Stimulated activated naive B cell treated with anti-CD40 and anti-IgM and Interleukin-4, amounts not matched to agents 10 μg/mL and 1 μg/mL and 100 μg/mL, for 72 hours (primary cell): ENCODE results near the gene WWOX.
"Not testable (repeated sequence)": the region's sequence is repeated elsewhere in the genome, so short reads cannot be mapped to it uniquely, and the experiment has no call there.

Experiments used
- ATAC-seq, 2 donors: fragments of 150-1000 bp; cut with Tn5 transposase; replicated peaks; 2 replicates each; pipeline ENCODE4 v1.10.0; 2021; ENCODE audit warnings: moderate library complexity in 1 of 2
- DNase-seq: peaks from one replicate; pipeline ENCODE4 v3.0.0; 2021
- H3K27ac Mint-ChIP-seq: one replicate; pipeline ENCODE4 v1.8.0; 2022; ENCODE audit warnings: mild to moderate bottlenecking, mixed read lengths
- H3K27me3 Mint-ChIP-seq, 2 donors: one replicate each; pipeline ENCODE4 v1.8.0; 2022; ENCODE audit warnings: mixed read lengths in 2 of 2
- H3K36me3 Mint-ChIP-seq, 2 donors: one replicate each; pipeline ENCODE4 v1.8.0; 2022; ENCODE audit warnings: mixed read lengths in 2 of 2, mild to moderate bottlenecking in 1 of 2
- H3K4me1 Mint-ChIP-seq, 2 donors: one replicate each; pipeline ENCODE4 v1.8.0; 2022; ENCODE audit warnings: mixed read lengths in 2 of 2, mild to moderate bottlenecking in 1 of 2
- H3K4me3 Mint-ChIP-seq, 2 donors: one replicate each; pipeline ENCODE4 v1.8.0; 2022; ENCODE audit warnings: mild to moderate bottlenecking in 2 of 2, mixed read lengths in 2 of 2, moderate library complexity in 1 of 2
- H3K9me3 Mint-ChIP-seq, 2 donors: one replicate each; pipeline ENCODE4 v1.8.0; 2022; ENCODE audit warnings: mixed read lengths in 2 of 2, mild to moderate bottlenecking in 1 of 2

WWOX gene

DNA sequence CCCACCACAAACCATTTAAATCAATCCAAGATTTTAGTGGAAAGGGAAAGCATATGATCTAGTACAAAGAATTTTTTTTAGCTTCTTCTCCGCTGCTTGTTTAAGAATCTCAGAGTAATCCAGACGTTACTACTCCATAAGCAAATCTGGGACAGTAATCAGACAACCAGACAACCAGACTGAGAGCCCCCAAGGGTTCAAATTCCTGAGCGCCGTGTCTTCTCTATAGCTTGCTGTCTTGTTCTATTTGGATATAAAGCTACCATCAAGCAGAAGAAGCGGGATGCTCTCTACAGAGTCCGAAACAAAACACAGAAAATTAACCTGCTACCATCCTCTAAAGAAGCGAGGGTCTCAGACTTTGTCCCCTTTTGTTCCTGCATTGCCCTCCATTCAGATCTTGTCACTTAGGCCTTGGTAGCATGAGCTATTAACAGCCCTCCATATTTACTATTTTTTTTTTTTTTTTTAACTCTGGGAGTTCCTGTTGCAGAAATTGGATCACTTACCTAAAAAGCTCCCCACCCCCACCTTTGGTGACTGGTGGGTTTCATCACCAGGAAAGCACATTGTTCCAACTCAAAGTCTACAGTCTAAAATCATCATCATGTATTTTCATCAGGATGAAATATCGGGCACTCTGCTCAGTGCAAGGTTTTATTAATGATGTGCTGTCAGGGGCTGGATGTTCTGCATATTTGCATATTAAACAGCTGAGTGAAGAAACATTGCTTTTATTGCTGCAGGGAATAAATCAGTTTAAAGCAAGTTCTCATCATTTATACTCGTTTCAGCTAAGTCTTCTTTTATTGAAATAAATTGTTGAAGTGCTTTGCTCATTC is 576.7 kb downstream of the WWOX start:
- Mint-ChIP-seq H3K27me3 (no peaks in the 10 kb centered on the region), H3K4me1 (no peaks in the 10 kb centered on the region), H3K9me3 (no peaks in the 10 kb centered on the region), H3K36me3 (no peaks in the 10 kb centered on the region), H3K4me3 (no peak overlapping the region), H3K27ac (no peak overlapping the region)
- ATAC-seq (no peak), DNase-seq (no peak)

DNA sequence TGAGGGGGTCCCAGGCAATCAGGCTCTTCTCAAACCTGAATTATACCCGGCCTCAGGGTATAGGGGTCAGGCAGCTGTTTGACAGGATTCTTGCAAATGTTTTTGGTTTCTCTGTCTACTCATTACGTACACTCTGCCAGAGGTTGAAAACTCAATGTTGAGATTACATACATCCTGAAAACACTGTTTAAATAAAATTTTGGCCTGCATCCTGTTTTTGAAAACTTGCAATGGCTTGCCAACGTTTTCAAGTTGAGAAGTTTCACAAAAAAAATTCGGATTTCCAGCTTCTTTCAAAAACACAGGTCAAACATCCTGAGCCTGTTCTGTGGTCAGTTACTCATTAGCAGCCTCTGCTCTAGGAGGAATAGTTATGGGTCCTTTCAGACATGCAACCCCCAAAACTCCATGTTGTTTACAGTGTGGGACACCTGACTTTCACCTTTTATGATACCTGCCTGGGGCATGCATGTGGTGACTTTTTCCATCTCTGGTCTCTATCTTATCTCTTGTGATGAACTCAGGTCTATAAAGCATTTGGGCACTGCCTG is 577.8 kb downstream of the WWOX start:
- H3K36me3 Mint-ChIP-seq, result no peaks in the 10 kb centered on the region
- no peak for ATAC-seq
- no peaks in the 10 kb centered on the region for H3K9me3 Mint-ChIP-seq
- H3K27me3 Mint-ChIP-seq, result no peaks in the 10 kb centered on the region
- no peak overlapping the region for H3K27ac Mint-ChIP-seq
- no peak overlapping the region for H3K4me3 Mint-ChIP-seq
- no peaks in the 10 kb centered on the region for H3K4me1 Mint-ChIP-seq
- no peak for DNase-seq

GRCh38 chr16:78679546-78679945 is 580.1 kb downstream of the WWOX start:
- Mint-ChIP-seq H3K4me1 (no peaks in the 10 kb centered on the region), H3K9me3 (no peaks in the 10 kb centered on the region), H3K4me3 (no peak overlapping the region), H3K36me3 (no peaks in the 10 kb centered on the region), H3K27ac (no peak overlapping the region), H3K27me3 (no peaks in the 10 kb centered on the region)
- ATAC-seq, result no peak
- DNase-seq, result no peak

GRCh38 chr16:78681743-78682142 is 582.3 kb downstream of the WWOX start:
- no peaks in the 10 kb centered on the region for H3K36me3 Mint-ChIP-seq
- DNase-seq, result no peak

GRCh38 chr16:78684030-78684611 is 584.7 kb downstream of the WWOX start:
- Mint-ChIP-seq H3K4me3 (no peak overlapping the region), H3K36me3 (no peaks in the 10 kb centered on the region), H3K27ac (no peak overlapping the region), H3K4me1 (no peaks in the 10 kb centered on the region), H3K9me3 (peaks cover 0 to 1% of the 10 kb centered on the region in 2 donors), H3K27me3 (no peaks in the 10 kb centered on the region)
- DNase-seq, result no peak
- ATAC-seq, result no peak

More at GRCh38 chr16:78681743-78682142, 582.3 kb downstream of the WWOX start:
- H3K9me3 Mint-ChIP-seq, result no peaks in the 10 kb centered on the region
- H3K27ac Mint-ChIP-seq, result no peak overlapping the region
- H3K4me1 Mint-ChIP-seq, result no peaks in the 10 kb centered on the region
- no peak overlapping the region for H3K4me3 Mint-ChIP-seq
- no peak for ATAC-seq
- H3K27me3 Mint-ChIP-seq, result no peaks in the 10 kb centered on the region

- Mint-ChIP-seq H3K27me3 (no peaks in the 10 kb centered on the region), H3K4me3 (no peak overlapping the region), H3K27ac (no peak overlapping the region), H3K9me3 (peaks cover 0 to 1% of the 10 kb centered on the region in 2 donors), H3K36me3 (no peaks in the 10 kb centered on the region), H3K4me1 (no peaks in the 10 kb centered on the region)
- ATAC-seq (no peak), DNase-seq (no peak)
These were observed 585.4 kb downstream of the WWOX start for GRCh38 chr16:78684655-78685375.

DNA sequence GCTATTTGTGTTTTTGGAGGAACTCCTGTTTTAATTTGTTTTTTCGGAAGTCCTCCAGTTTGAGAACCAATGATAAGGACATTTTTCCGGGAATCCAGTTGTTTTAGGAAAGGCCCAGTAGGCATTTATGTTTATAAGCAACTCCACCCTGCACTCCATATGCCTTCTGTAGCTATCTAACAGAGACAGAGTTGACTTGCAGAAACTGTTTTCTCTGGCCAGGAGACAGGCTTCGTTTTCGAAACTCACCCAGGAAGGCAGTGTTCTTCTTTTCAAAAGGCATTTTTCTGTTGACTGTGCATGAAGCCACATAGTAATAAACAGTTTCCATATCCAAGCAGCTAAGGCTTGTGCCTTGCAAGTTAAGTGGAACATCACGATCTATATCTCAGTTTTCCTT is 587.1 kb downstream of the WWOX start:
- peaks cover 0 to 1% of the 10 kb centered on the region in 2 donors for H3K9me3 Mint-ChIP-seq
- H3K27me3 Mint-ChIP-seq, result no peaks in the 10 kb centered on the region
- H3K4me3 Mint-ChIP-seq, result no peak overlapping the region
- H3K36me3 Mint-ChIP-seq, result no peaks in the 10 kb centered on the region
- no peak for DNase-seq
- H3K27ac Mint-ChIP-seq, result no peak overlapping the region
- no peak for ATAC-seq
- no peaks in the 10 kb centered on the region for H3K4me1 Mint-ChIP-seq

GRCh38 chr16:78689028-78689427 is 589.6 kb downstream of the WWOX start:
- no peak overlapping the region for H3K27ac Mint-ChIP-seq
- no peaks in the 10 kb centered on the region for H3K27me3 Mint-ChIP-seq
- ATAC-seq, result no peak
- peaks cover 4% of the 10 kb centered on the region in 2 donors for H3K9me3 Mint-ChIP-seq
- peaks cover 0 to 1% of the 10 kb centered on the region in 2 donors for H3K4me1 Mint-ChIP-seq
- H3K4me3 Mint-ChIP-seq, result no peak overlapping the region
- H3K36me3 Mint-ChIP-seq, result peaks cover 0 to 3% of the 10 kb centered on the region in 2 donors
- no peak for DNase-seq

GRCh38 chr16:78689536-78689935 is 590.1 kb downstream of the WWOX start:
- ATAC-seq (no peak), DNase-seq (no peak)
- Mint-ChIP-seq H3K36me3 (peaks cover 0 to 3% of the 10 kb centered on the region in 2 donors), H3K4me1 (peaks cover 0 to 1% of the 10 kb centered on the region in 2 donors), H3K27ac (no peak overlapping the region), H3K4me3 (no peak overlapping the region), H3K9me3 (peaks cover 4% of the 10 kb centered on the region in 2 donors), H3K27me3 (no peaks in the 10 kb centered on the region)

DNA sequence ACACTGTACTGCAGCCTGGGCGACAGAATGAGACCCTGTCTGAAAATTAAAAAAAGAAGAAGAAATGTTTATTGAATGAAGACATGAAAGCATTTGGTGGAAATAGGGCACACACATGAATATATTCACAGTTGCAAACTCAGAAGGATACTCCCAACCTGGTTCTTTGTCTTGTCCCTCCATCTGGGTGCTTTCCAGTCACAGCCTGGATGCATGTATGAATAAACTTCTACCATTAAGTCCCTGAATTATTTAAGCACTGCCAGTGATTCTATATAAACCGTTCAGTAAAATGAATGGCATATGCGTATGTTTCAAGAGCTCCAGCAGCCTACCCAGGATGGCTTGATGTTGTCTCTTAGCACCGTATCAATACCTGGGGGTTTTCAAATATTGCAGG is 591.1 kb downstream of the WWOX start:
- Mint-ChIP-seq H3K9me3 (peaks cover 4% of the 10 kb centered on the region in 2 donors), H3K4me1 (peaks cover 0 to 1% of the 10 kb centered on the region in 2 donors)

GRCh38 chr16:78691746-78692145 is 592.3 kb downstream of the WWOX start:
- not testable (repeated sequence) for DNase-seq, H3K4me1 Mint-ChIP-seq, H3K27ac Mint-ChIP-seq, H3K36me3 Mint-ChIP-seq, H3K27me3 Mint-ChIP-seq, H3K9me3 Mint-ChIP-seq, ATAC-seq, H3K4me3 Mint-ChIP-seq

More for the DNA sequence above, 591.1 kb downstream of the WWOX start:
- H3K27ac Mint-ChIP-seq, result no peak overlapping the region
- DNase-seq (no peak), ATAC-seq (no peak)
- H3K27me3 Mint-ChIP-seq, result no peaks in the 10 kb centered on the region
- H3K4me3 Mint-ChIP-seq, result no peak overlapping the region
- peaks cover 0 to 3% of the 10 kb centered on the region in 2 donors for H3K36me3 Mint-ChIP-seq

DNA sequence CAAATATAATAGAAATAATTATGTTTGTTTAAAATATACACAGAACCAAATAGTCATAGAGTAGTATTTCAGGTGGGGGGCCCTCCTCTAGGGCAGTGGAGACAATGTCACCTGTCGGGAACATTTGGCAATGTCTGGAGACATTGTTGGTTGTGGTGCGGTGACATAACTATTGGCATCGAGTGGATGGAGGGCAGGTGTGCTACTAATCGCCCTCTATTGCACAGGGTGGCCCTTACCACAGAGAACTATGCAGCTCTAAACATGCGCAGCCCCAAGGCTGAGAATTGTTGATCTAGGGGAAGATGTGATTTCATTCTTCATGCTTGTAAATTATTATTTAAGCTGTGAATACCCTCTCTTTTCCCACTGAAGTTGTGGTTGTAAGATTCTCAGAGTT is 594.0 kb downstream of the WWOX start:
- Mint-ChIP-seq H3K4me3 (no peak overlapping the region), H3K27me3 (no peaks in the 10 kb centered on the region), H3K4me1 (peaks cover 0 to 1% of the 10 kb centered on the region in 2 donors), H3K27ac (no peak overlapping the region), H3K36me3 (peaks cover 0 to 3% of the 10 kb centered on the region in 2 donors), H3K9me3 (peaks cover 2 to 4% of the 10 kb centered on the region in 2 donors)
- DNase-seq (no peak), ATAC-seq (no peak)

GRCh38 chr16:78694414-78694813 is 595.0 kb downstream of the WWOX start:
- H3K27me3 Mint-ChIP-seq, result no peaks in the 10 kb centered on the region
- DNase-seq, result no peak
- no peak for ATAC-seq
- H3K36me3 Mint-ChIP-seq, result peaks cover 0 to 3% of the 10 kb centered on the region in 2 donors
- no peak overlapping the region for H3K27ac Mint-ChIP-seq
- H3K9me3 Mint-ChIP-seq, result peaks cover 2 to 4% of the 10 kb centered on the region in 2 donors
- H3K4me3 Mint-ChIP-seq, result no peak overlapping the region
- peaks cover 0 to 1% of the 10 kb centered on the region in 2 donors for H3K4me1 Mint-ChIP-seq

DNA sequence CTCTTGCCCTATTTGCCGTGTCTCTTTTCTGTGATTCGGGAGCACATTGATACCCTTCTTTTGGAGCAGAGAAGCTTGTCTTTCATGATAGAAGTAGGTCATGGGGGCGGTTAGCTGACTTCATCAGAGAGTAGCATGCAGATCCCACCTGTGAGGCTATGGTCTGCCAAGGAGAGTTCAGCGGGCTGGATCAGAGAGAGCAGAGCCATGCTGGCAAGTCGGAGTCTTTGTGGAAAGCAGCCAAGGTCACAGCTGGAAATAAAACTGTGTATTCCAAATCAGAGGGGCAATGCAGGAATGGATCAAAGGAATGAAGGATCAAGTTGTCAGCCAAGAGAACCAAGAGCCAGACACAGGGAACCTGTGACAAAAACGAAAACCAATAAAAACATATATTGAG is 595.9 kb downstream of the WWOX start:
- H3K9me3 Mint-ChIP-seq, result peaks cover 2 to 4% of the 10 kb centered on the region in 2 donors
- DNase-seq (no peak), ATAC-seq (no peak)
- H3K4me3 Mint-ChIP-seq, result no peak overlapping the region
- peak overlapping the region; percentile 57 for H3K27ac Mint-ChIP-seq
- peaks cover 0 to 3% of the 10 kb centered on the region in 2 donors for H3K36me3 Mint-ChIP-seq
- no peaks in the 10 kb centered on the region for H3K27me3 Mint-ChIP-seq
- peaks cover 0 to 1% of the 10 kb centered on the region in 2 donors for H3K4me1 Mint-ChIP-seq
